ENCODE results near the gene ZNF783. TPM values are rescaled to one million over a fixed set of nuclear protein-coding genes. Genes with fewer than 3 reads are reported as not detected.

Gene ZNF783
- polyA plus RNA-seq, 2 of the 4 experiments (the other 2 are of a cell fraction): 7.4 to 8.0 TPM

DNA sequence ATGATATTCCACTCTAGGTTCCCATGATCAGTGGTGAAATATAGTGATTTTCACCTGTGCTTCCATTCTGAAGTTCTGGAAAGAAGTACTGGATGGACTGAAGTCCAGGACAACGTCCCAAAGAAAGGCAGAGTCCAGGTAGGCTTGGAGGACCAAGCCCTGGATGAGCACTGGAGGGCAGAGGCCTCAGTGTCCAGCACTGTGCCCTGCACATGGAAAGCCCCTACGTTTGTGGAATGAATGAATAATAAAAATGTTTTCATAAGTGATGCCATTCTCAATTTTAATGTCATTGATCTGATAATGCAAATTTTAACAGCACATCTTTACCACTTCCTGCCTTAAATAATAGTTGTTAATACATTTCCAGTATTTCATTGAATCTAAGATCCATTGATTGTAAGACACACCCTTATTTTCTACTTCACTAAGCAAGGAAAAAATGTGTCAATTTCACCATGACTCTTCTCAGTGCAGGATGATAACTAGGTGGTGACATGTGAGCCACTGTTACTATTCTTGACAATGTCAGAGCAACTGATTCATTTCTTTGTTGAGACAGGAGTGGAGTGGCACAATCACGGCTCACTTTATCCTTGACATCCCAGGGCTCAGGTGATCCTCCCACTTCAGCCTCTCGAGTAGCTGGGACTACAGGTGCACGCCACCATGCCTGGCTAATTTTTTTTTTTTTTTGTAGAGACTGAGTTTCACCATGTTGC is 35.2 kb downstream of the ZNF783 start:
- DNase-seq (ENCODE audit: low read depth in 1 of 2, low spot score in 1 of 2): no peak
- no peak for TF ChIP-seq ZNF302 (CRISPR knock-in tag; IDR thresholded peaks at IDR 0.05)
- H3K4me2 ChIP-seq: no peak overlapping the region
- no peaks in the 10 kb centered on the region for H3K9me3 ChIP-seq
- no peak overlapping the region for H3K27ac ChIP-seq
- no peak for FAIRE-seq
- ChIA-PET CTCF (interaction anchor here (0.6 to 1.2 kb wide), 3 partner anchors 13 to 542 kb away, joined by 3 to 4 read pairs (median 3); no protein-coding TSS in a partner anchor), POLR2A (interaction anchor here (0.8 kb wide), 1 partner anchor 13 kb away, joined by 3 read pairs; no protein-coding TSS in a partner anchor)
- H3K4me1 ChIP-seq: no peaks in the 10 kb centered on the region
- 44% methylated on average over 5 of the region's 5 CpGs for WGBS (ENCODE audit: missing lambda C conversion rate)
- no peak overlapping the region for H3K4me3 ChIP-seq
- ATAC-seq: no peak

DNA sequence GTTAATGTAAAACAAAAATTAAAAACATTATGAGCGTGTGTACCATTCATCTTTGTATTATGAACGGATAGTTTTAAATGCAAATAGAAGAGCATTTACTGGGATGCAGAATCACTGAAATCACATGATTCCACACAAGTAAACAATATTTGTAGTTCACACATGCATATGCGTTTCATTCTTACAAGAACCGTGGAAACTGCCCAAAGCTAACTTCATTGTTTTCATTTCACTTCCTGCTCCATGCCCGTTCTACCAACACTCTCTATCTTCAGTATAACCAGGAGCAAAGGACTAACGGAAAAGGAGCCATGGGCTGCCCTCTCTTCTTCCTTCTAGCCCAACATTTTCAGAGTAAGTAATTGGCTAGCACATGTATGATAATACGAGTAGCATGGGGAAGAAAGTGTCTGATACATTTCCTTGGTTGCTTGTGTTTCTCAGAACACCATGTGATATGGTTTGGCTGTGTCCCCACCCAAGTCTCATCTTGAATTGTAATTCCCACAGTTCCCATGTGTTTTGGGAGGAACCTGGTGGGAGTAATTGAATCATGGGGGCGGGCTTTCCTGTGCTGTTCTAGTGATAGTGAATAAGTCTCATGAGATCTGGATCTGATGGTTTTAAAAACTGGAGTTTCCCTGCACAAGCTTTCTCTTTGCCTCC is 38.8 kb downstream of the ZNF783 start:
- FAIRE-seq: no peak
- ATAC-seq: no peak

DNA sequence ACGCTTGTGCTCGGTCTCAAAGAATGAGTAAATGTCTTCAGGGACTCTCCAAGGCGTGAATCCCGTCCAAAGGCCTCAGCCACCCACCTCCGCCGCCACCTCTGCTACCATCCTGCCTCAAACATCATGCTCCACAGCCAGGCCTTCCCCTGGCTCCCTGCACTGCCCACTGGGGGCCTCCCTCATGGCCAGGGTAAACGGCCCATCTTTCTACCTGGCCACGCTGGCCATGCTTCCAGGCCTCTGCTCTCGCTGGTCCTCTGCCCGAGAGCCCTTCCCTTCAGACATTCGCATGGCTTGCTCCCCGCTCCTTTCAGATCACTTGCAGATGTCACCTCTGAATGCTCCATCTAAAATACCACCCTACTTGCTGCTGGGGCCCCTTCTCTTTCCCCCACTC is 40.2 kb downstream of the ZNF783 start:
- ChIA-PET POLR2A (no interaction called here), CTCF (no interaction called here)
- FAIRE-seq: no peak

More for the DNA sequence above, 38.8 kb downstream of the ZNF783 start:
- ChIA-PET CTCF (interaction anchor here (1.1 to 3.6 kb wide), 2 partner anchors 9 to 25 kb away, joined by 3 to 24 read pairs; no protein-coding TSS in a partner anchor), POLR2A (no interaction called here)
- Histone ChIP-seq H3K4me3 (no peak overlapping the region), H3K9me3 (no peaks in the 10 kb centered on the region), H3K4me1 (no peaks in the 10 kb centered on the region), H3K4me2 (no peak overlapping the region), H3K27ac (no peak overlapping the region)
- WGBS (ENCODE audit: missing lambda C conversion rate): 50% methylated on average over 8 of the region's 8 CpGs
- DNase-seq (ENCODE audit: low read depth in 1 of 2, low spot score in 1 of 2): no peak
- TF ChIP-seq KDM1A (IDR thresholded peaks at IDR 0.05; ENCODE audit: low read depth): no peak
- TF ChIP-seq HDAC2 (IDR thresholded peaks at IDR 0.05): no peak
- TF ChIP-seq, protein P1, sequence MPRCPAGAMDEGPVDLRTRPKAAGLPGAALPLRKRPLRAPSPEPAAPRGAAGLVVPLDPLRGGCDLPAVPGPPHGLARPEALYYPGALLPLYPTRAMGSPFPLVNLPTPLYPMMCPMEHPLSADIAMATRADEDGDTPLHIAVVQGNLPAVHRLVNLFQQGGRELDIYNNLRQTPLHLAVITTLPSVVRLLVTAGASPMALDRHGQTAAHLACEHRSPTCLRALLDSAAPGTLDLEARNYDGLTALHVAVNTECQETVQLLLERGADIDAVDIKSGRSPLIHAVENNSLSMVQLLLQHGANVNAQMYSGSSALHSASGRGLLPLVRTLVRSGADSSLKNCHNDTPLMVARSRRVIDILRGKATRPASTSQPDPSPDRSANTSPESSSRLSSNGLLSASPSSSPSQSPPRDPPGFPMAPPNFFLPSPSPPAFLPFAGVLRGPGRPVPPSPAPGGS (IDR thresholded peaks at IDR 0.05): no peak

DNA sequence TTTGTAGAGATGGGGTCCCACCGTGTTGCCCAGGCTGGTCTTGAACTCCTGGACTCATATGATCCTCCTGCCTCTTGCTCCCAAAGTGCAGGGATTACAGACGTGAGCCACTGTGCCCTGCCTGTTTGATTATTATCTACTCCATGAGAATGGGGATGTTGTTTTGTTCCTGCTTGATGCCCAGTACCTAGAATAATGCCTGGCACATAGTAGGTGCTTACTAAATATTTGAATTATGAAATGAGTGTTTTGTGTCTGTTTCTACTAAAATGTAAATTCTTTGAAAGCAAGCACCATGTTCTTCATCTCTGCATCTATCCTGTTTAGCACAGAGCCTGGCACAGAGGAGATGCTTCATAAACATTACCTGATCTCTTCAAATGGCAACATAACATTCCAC is 40.9 kb downstream of the ZNF783 start:
- CTCF ChIA-PET: interaction anchor here (0.6 kb wide), 1 partner anchor 42 kb away, joined by 3 read pairs; no protein-coding TSS in a partner anchor
- no peak overlapping the region for H3K4me2 ChIP-seq
- FAIRE-seq (no peak), ATAC-seq (no peak), DNase-seq (ENCODE audit: low read depth in 1 of 2, low spot score in 1 of 2) (no peak)
- no peak overlapping the region for H3K27ac ChIP-seq
- no peaks in the 10 kb centered on the region for H3K4me1 ChIP-seq
- no peak for TF ChIP-seq MAZ (IDR thresholded peaks at IDR 0.05; ENCODE audit: borderline replicate concordance, low read depth, low read length)
- no peak for TF ChIP-seq POLR2AphosphoS2 (conservative IDR thresholded peaks at IDR 0.05; ENCODE audit: low read length)
- TF ChIP-seq KDM5A (IDR thresholded peaks at IDR 0.05): no peak
- WGBS (ENCODE audit: missing lambda C conversion rate): 15% methylated on average over 2 of the region's 2 CpGs
- H3K9me3 ChIP-seq: no peaks in the 10 kb centered on the region
- POLR2A ChIA-PET: no interaction called here
- H3K4me3 ChIP-seq: no peak overlapping the region

More for the DNA sequence above, 40.2 kb downstream of the ZNF783 start:
- no peak overlapping the region for H3K27ac ChIP-seq
- no peak overlapping the region for H3K4me2 ChIP-seq
- no peak overlapping the region for H3K4me3 ChIP-seq
- ATAC-seq (no peak), DNase-seq (ENCODE audit: low read depth in 1 of 2, low spot score in 1 of 2) (no peak)
- TF ChIP-seq MAZ (IDR thresholded peaks at IDR 0.05; ENCODE audit: borderline replicate concordance, low read depth, low read length) (no peak), CHD2 (IDR thresholded peaks at IDR 0.05; ENCODE audit: low read length, partially characterized antibody) (no peak), ZSCAN20 (CRISPR knock-in tag; IDR thresholded peaks at IDR 0.05) (no peak), CBX8 (IDR thresholded peaks at IDR 0.05) (no peak), MAFK (IDR thresholded peaks at IDR 0.05; ENCODE audit: partially characterized antibody) (no peak), ZC3H11A (IDR thresholded peaks at IDR 0.05) (no peak), ESRRA (IDR thresholded peaks at IDR 0.05; ENCODE audit: borderline replicate concordance, low read length) (no peak), POLR2AphosphoS2 (conservative IDR thresholded peaks at IDR 0.05; ENCODE audit: low read length) (no peak), TFCP2L1 (CRISPR knock-in tag; IDR thresholded peaks at IDR 0.05) (no peak)
- TF ChIP-seq, protein P2, sequence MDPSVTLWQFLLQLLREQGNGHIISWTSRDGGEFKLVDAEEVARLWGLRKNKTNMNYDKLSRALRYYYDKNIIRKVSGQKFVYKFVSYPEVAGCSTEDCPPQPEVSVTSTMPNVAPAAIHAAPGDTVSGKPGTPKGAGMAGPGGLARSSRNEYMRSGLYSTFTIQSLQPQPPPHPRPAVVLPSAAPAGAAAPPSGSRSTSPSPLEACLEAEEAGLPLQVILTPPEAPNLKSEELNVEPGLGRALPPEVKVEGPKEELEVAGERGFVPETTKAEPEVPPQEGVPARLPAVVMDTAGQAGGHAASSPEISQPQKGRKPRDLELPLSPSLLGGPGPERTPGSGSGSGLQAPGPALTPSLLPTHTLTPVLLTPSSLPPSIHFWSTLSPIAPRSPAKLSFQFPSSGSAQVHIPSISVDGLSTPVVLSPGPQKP (IDR thresholded peaks at IDR 0.05; ENCODE audit: low read depth, low read length): no peak
- no peaks in the 10 kb centered on the region for H3K9me3 ChIP-seq
- 63% methylated on average over 12 of the region's 12 CpGs for WGBS (ENCODE audit: missing lambda C conversion rate)
- H3K4me1 ChIP-seq: no peaks in the 10 kb centered on the region
